ENCODE results near the gene APMAP.

APMAP gene, protein sequence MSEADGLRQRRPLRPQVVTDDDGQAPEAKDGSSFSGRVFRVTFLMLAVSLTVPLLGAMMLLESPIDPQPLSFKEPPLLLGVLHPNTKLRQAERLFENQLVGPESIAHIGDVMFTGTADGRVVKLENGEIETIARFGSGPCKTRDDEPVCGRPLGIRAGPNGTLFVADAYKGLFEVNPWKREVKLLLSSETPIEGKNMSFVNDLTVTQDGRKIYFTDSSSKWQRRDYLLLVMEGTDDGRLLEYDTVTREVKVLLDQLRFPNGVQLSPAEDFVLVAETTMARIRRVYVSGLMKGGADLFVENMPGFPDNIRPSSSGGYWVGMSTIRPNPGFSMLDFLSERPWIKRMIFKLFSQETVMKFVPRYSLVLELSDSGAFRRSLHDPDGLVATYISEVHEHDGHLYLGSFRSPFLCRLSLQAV
- total RNA-seq: 38.1 to 98.3 reads per million in 2 donors

DNA sequence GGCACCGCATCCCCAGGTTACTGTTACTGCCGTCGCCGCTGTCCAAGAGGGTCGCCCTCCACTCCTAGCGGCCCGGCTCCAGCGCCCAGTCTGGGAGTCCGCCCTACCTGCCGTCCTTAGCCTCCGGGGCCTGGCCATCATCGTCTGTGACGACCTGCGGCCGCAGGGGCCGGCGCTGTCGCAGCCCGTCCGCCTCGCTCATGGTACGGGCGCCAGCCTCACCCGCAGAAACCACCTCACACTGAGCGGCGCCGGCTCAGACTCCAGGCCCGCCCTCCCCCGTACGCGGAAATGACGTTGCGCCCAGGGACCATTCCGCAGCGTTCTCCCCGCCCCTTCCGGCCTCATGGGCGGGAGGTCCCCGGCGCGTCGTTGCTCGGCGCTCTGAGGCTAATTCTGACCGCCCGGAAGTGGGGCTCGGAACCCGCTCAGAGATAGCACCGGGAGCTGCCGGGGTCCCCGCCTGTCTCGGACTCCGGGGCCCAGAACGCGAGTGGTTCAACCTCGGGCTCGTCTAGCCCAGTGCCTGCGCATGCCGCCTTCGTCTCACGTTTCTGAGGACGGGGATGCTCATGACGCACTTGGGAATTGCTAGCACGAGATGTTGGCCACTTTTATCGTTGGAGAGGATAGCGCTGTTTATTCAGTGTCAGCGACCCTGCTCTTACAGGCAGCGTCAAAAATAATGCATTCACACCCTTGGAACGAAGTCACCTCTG, at the start of gene APMAP:
Gene APMAP, minus strand, starts transcription at position 265 of the 719 bp plus-strand sequence. Its CDS starts 63 bp downstream, at position 202.
- peak; percentile 97 for DNase-seq

DNA sequence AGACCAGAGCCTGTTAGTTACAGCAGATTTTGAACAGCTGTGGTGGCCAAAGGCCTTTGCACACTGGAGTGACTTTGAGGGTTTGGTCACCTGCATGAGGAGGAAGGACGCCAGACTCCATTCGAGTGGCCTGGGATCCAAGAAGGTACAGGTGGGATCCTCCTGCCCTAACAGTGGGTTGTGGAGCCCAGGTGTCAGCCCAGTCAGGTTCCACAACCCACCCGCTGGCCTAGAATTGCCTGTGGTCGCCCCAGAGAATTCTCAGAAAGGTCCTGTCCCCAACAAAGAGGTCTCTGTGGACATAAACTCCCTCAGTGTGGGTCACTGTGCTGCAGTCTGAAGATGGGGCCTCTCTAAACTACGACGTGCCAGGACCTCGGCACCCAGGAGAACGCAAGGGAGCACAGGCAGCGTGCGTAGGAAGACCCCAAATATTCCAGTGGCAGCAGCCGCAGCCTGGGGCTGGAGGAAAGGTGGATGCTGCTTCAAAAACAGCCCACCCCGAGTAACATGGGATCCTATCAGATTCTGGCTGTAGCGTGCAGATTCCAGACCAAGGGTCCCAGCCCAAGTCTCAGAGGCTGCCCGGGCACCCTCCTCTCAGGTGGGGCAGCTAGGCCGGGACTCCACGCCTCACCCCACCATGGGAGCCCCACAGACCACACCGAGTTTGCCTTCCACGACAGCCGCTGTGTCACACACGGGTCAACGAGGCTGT, 49.4 kb upstream of the APMAP start:
- no peak for DNase-seq

DNA sequence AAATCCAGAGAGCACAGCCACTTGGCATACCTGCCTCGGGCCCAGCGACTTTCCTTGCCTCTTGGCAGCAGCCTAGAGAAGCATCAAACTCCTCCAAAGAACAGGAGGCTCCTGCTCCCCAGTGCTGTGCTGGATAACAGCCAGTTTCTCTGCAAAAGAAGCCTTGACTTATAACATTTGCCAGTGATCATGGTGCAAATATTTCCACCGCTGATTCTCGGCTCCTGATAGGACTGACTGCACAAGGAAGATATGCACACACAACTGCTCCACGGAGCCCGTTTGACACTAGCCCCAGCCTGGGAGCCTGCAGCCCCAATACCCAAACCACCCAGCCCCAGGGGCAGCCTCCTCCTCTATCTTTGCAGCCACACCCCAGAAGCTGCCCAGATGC, 47.9 kb upstream of the APMAP start:
- no peak for DNase-seq

DNA sequence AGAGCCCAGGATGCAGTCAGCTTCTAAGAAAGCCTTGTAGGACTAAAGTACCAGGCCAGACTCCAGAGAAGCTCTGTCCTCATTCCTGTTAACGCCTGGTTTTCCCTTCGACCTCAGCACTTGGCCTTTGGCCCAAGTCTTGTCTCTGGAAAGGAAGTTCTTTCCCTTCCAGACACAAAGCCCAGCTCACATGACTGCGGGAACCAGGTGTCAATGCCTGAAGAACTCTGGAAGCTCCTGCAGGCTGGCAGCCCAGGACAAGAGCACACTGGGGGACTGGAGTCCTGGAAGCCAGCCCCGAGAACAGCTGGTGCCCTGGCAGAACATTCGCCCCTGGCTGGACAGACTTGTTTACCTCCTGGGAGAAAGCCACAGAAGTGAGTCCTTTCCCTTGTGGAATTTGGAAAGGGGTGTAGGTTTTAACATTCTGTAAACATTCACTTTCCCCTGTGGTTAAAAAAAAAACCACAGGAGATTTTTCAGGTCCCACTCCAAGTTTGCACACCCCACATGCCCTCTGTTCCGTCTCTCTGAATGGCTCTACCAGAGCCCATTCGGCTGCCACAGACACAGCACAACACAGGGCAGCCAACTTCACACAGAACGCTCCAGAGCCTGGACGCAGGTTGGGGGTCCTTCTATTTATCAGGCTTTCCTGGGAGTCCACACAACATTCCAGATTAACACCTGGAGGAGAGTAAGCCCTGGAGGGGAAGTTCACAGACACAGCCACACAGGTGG, 47.3 kb upstream of the APMAP start:
- DNase-seq: no peak

DNA sequence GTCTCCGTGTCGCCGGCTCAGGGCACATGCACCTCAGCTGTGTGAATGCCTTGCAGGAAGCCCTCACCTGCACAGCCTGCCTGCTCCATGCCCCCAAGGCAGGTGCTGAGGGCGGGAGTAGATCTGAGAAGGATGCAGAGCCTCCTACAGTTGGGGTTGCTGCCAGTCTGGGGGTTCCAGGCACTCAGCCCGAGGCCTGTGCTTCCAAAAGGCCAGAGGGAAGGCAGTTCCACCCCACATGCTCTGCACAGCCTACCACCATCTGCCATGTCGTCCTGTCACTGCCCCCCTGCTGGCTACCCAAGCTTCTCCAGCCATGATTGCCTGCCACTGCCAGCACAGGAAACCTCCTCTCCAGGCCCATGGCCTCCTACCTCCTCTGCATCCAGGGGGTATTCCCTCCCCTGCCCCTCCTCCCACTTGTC, 46.1 kb upstream of the APMAP start:
- no peak for DNase-seq

DNA sequence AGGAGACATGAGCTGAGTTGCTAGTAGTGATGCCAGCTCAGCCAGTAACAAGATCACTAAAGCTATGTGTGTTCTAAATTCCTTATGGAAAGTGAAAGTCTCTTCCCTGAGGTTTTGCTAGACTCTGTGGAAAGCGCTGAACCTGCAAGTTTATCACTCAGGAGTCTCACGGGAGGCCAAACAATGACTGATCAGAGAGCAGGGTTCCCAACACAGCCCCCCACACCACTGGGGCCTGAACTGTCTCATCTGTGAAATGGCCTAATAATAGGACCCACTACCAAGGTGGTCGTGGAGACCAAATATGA, 45.5 kb upstream of the APMAP start:
- no peak for DNase-seq

DNA sequence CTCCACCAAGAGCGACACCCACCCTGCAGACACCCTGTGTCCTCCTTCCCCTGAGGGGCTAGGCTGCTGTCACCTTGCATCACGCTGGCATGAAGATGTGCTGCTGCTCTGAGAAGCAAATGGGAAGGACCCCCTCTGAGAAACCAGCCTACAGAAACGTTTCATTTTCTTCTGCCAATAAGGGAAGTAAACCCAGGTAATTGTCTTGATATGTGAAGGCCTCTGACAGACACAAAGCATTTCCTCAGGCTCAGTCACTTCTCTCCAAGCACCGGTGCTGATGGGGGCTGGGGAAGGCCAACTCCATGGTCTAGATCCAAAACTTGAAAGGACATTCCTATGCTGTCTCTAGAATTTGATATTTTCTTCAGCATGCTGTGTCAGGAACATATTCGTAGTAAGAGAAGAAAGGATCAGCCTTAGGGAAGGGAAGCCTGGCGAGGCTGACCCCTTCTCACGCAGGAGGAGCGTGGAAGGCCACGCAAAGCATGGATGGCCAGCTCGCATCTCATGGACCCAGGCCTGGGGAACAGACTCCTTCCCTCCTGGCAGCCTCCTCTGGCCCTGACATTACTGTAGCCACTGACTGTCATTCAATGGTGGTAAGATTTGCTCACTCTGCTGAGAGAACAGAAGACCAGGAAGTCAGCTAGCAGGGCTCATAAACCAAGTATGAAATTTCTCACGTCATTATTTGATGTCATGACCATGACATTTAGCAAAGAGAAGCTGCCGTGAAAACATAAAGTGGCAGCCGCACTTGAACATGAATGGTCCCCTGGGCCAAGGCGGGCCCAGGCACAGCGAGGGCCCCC, 44.9 kb upstream of the APMAP start:
- no peak for DNase-seq

DNA sequence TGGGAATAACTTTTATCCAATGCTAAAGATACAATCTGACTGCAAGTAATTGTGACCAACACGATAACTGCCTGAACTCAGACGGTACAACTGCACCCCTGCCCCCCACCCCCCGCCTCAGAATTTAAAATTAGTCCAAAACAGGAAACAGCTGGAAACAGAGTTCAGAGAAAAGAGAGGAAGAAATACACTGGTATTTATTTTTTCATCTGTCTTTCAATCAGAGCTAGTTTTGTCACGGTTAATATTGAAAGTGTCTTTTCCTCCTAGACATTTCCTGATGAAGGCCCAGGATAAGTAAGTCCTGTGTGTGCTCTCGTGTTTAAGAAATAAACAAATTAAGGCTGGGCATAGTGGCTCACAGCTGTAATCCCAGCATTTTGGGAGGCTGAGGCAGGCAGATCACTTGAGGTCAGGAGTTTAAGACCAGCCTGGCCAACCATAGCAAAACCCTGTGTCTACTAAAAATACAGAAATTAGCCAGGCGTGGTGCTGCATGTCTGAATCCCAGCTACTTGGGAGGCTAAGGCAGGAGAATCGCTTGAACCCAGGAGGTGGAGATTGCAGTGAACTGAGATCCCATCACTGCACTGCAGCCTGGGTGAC, 43.9 kb upstream of the APMAP start:
- no peak for DNase-seq

DNA sequence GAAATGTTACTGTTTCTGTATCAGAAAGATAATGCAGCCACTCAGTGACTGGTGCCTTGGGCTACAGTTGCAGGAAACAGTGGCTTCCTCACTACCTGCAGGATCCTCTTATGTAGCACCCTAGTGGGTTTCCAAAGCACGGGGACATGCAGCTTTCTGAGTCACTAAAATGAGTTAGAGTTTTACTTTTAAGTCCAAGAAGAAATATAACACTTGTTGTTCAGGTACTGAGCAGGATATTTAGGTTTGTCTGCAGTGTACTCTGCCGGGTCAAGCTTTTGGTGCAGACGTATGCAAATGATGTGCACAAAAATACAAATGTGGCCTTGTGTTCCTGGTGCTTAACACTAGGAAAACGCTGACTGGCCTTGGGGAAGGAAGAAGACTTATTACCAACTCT, 43.4 kb upstream of the APMAP start:
- no peak for DNase-seq

DNA sequence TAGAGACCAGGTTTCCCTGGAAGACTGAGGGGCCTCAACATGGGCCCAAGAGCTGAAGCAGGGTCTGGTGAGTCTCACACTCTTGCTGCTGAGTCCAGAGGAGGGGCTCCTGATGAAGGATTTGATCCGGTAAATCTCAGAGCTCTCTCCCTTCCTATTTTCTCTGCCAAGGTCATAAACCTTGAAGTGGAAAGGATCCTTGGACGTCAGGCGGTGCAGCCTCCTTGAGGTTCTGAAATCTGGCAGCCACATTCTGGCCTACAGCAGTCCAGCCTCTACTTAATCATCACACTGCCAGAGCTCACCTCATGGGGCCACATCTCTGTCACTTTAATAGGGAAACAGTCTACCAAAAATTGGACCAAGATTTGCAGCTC, 41.4 kb upstream of the APMAP start:
- DNase-seq: no peak

DNA sequence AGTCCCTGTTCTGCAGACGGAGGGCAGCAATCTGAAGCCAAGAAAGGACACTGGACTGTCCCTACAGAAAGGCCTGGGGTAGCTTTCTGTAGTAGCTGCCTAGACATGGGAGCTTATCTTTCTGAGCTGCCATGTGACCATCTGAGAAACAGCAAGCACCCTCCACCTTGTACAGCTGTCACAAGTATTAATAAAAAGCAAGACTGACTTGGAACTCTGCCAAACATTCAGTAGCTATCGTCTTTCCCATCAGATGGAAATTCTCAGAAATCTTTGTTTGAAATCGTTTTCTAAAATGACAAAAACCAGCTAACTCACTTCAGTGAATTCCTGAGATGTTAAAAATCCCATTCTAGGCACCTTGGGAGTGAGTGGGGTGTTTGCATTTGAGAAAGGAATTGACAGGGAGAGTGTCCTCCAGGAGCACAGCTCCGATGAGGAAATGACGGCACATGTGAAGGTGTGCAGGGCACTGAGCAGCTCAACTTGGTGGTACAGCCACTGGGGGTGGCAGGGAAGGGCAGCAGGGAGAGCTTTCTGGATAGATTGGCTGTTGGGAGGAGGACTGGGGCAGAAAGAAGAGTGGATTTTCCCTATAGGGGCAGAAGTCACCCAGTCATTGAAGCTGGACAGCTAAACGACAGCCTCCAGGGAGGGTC, 40.8 kb upstream of the APMAP start:
- DNase-seq: no peak

DNA sequence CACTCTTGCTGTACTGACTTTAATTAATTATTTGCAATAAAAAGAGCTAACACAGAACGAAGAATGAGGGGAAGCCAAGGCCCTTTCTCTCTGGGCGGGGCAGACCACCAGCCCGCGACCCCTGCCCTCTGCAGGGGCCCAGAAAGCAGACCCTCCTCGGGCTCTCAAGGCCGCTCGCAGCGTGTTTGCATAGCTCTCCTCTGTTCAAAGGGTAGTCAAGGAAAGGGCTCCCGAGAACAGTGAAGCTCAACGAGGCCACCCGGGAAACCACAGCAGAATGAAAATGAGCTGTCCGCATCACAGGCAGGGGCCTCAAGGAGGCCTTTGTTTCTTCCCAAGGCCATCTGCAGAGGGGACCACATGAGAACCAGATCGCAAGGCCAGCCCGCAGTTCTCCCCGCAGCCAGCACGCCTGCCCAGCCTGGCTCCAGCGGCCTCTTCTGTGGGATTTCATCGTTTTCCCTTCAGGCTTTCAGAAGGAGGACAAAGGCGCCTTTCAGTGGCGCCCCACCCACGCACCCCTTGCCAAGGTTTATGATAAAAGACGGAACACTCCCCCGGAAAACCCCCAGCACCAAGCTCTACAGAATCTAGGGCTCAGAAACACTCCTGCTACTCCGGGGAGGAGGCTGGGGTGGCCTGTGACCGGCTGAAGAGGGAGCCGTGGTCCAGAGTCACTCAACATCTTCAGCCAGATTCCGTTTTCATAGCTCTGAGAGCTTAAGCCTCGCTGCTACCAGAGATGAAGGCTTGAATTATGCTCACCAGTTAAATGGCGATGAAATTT, 40.1 kb upstream of the APMAP start:
- DNase-seq: no peak

DNA sequence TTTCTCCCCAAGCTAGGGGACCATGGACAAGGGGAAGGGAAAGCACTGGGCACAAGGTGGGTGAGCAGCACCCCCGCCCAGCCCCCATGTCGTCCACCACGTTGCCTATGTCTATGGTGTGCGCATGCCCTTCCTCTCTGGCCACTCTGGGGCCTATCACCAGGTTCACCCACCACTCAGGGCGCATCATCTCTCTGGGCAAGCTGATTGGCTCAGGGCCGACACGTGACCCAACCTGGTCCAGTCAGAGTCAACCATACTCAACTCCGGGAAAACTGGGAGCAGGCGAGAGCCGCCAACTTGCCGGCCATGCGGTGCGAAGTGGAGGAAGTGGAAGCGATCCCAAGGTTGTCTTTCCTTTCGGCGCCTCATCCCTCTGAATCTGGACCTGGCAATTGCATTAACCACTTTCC, 39.5 kb upstream of the APMAP start:
- no peak for DNase-seq

DNA sequence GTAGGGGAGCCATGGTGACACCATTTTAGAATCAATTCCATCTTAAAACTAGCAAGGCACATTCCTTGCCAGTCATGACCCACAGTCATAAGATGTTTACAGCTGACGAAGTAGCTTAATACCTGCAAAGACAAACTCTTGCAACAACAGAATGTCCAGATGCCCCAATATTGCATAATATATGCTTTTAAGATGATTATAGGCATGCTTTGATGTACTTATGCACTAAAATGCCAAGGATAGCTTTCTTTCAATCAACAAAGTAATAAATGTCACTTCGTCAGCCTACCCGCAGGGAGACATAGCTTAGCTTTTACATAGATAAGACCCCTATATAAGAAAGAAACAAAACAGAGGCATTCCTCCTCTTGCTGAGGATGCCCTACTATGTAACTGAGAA, 38.7 kb upstream of the APMAP start:
- no peak for DNase-seq

DNA sequence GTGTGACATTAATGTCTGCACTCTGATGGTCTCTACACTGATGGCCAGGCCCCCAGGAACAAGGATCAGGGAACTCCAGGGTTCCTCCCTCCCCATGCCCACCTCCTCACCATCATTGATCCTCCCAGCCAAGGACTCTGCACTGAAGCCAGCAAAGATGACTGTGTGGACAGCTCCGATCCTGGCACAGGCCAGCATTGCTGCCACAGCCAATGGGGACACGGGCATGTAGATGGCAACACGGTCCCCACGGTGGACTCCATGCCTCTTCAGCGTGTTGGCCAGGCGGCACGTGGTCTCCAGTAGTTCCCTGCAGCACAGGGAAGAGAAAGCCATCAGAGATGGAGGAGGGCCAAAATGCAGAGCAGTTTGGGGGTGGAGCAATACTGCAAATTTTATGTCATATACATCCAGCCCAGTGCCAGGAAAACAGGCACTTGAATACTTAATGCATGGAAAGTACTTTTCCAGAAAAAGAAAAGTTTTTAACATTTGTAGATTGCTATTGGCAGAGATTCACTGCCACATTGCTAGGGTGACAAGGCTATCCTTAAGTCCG, 38.2 kb upstream of the APMAP start:
- no peak for DNase-seq

DNA sequence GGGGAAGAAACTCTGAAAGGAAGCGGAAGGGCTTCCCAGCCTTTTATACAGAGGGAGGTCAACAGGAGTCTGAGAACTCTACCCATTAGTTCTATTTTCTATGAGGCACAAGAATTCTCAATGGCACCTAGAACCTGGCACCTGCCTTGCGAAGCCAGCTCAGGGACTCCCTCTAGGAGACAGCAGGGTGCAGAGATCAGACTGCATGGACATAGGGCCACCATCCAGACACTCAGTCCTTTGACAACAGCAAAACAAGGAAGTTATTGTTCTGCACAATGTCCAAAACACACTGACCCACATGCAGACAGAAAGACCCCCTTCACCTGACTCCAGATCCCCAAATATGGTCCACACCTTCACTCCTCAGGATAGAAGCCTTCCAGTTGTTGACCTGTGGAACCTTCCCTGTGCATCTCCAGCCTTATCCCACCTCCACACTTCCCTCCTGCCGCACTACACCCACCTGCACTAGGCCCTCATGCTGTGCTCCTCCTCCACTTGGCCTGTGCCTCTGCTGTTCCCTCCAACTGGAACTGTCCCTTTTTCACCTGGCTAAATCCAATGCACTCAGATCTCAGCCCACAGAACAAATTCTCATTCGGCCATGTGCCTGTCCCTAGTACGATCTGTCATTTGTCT, 37.6 kb upstream of the APMAP start:
- DNase-seq: no peak

DNA sequence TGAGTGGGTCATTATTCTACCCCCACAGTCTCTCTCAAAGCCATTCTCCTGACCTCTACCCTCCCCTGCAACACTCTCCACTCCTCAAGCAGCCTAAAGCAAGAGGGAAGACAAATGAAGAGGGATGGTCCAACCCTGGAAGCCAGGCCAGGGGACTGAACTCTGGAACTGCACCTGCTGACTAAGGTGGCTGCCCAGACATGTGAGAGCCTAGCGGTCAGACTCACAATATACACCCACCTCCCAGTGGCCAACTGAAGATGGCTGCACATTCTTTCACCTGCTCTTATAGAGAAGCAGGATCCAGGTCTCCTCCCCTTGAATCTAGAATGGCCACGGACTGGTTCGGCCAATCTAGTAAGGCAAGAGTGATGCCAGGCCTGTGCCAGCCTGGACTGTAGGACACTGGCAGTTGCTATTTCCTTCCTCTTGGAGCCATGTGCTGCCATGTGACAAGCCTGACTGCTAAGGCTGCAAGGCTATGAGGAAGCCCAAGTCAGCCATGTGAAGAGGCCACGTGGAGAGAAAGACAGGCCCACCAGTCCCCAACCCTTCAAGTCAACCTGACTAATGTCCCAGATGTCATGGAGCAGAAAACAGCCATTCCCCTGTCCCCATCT, 33.5 kb upstream of the APMAP start:
- DNase-seq: no peak

DNA sequence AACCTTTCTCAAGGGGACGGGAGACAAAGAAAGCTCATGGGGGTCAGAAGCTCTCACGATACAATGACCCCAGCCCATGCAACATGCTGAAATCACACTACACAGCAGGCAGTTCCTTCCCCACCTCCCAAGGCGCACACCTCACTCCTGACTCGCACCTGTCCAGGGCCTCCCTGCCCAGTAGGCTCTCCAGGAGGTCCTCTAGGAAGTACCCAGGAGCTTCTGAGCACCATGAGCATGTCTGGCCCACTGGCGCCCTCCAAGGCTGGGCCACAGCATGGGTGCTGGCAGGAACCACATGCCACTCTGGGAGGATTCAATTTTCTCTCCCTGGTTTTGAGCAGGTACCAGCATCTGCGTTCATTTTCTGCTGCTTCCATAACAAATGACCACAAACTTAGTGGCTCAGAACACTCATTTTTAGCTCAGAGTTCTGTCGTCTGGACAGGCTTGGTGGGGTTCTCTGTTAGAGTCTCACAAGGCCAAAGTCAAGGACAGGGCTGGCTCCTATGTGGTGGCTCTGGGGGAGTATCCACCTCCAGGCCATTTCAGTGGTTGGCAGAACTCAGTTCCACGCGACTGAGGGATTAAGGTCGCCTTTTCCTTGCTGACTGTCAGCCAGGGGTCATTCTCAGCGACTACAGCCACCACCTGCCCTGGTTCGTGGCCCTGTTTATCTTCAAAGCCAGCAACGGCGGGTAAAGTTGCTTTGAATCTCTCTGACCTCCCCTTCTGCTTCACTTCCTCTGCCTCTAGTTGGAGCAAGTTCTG, 32.7 kb upstream of the APMAP start:
- DNase-seq: no peak

All from T-helper 9 cell (primary cell).